ELF-1 (cell line): Measurements from ENCODE around the gene HIVEP2.

ENCODE experiments used
- DNase-seq: peaks from one replicate; pipeline ENCODE4 v3.0.0-alpha.2; 2016; ENCODE audit warnings: low read depth, low spot score

Gene HIVEP2

GRCh38 chr6:142740449-142740848, 204.5 kb downstream of the HIVEP2 start:
- DNase-seq, result no peak

- DNase-seq, result no peak
Measured at GRCh38 chr6:142738731-142739130, 206.2 kb downstream of the HIVEP2 start.

GRCh38 chr6:142738035-142738396, 207.0 kb downstream of the HIVEP2 start:
- no peak for DNase-seq

- DNase-seq, result peak; percentile 29
Measured at GRCh38 chr6:142737368-142738034, 207.5 kb downstream of the HIVEP2 start.

- no peak for DNase-seq
Measured at GRCh38 chr6:142735204-142735603, 209.8 kb downstream of the HIVEP2 start.

GRCh38 chr6:142732790-142733189, 212.2 kb downstream of the HIVEP2 start:
- no peak for DNase-seq

GRCh38 chr6:142731611-142732010, 213.4 kb downstream of the HIVEP2 start:
- no peak for DNase-seq

GRCh38 chr6:142729618-142730017, 215.4 kb downstream of the HIVEP2 start:
- DNase-seq, result no peak

GRCh38 chr6:142728910-142729481, 216.0 kb downstream of the HIVEP2 start:
- no peak for DNase-seq

GRCh38 chr6:142728364-142728763, 216.6 kb downstream of the HIVEP2 start:
- DNase-seq, result no peak

GRCh38 chr6:142726616-142727015, 218.4 kb downstream of the HIVEP2 start:
- peak; percentile 56 for DNase-seq

GRCh38 chr6:142725024-142725770, 219.8 kb downstream of the HIVEP2 start:
- DNase-seq, result peak; percentile 76

- DNase-seq, result no peak
Measured at GRCh38 chr6:142722841-142723240, 222.1 kb downstream of the HIVEP2 start.

- no peak for DNase-seq
Measured at GRCh38 chr6:142722012-142722411, 223.0 kb downstream of the HIVEP2 start.

GRCh38 chr6:142721215-142721920, 223.6 kb downstream of the HIVEP2 start:
- DNase-seq, result no peak

GRCh38 chr6:142718667-142719191, 226.2 kb downstream of the HIVEP2 start:
- no peak for DNase-seq

- DNase-seq, result no peak
Measured at GRCh38 chr6:142716097-142716496, 228.9 kb downstream of the HIVEP2 start.

GRCh38 chr6:142714951-142715785, 229.8 kb downstream of the HIVEP2 start:
- DNase-seq, result no peak

GRCh38 chr6:142713959-142714358, 231.0 kb downstream of the HIVEP2 start:
- DNase-seq, result no peak

- no peak for DNase-seq
Measured at GRCh38 chr6:142712231-142712630, 232.7 kb downstream of the HIVEP2 start.

GRCh38 chr6:142708651-142709050, 236.3 kb downstream of the HIVEP2 start:
- DNase-seq, result no peak
